GM12864 (cell line): ENCODE results near the gene RASSF6.

Experiments used
- DNase-seq: peaks from one replicate; pipeline ENCODE4 v3.0.0-alpha.2; 2011; ENCODE audit warnings: low read depth
- H3K4me3 ChIP-seq: 2 replicates; pipeline ENCODE4 v1.5.1; 2011; ENCODE audit warnings: mild to moderate bottlenecking, low read depth, low read length, control low read depth
- CTCF ChIP-seq: IDR thresholded peaks from 2 replicates; pipeline ENCODE4 v1.5.1; 2011; ENCODE audit warnings: low read depth, mild to moderate bottlenecking, moderate library complexity, low read length, control low read depth, inconsistent platforms; ENCODE audit errors: missing control alignments

Gene RASSF6

GRCh38 chr4:73540826-73541225, 79.4 kb downstream of the RASSF6 start:
- DNase-seq: no peak
- TF ChIP-seq CTCF: no peak
- H3K4me3 ChIP-seq: no peak overlapping the region

- TF ChIP-seq CTCF: no peak
- no peak for DNase-seq
- no peak overlapping the region for H3K4me3 ChIP-seq
These were observed 80.8 kb downstream of the RASSF6 start for GRCh38 chr4:73539386-73539785.

GRCh38 chr4:73538162-73538561, 82.1 kb downstream of the RASSF6 start:
- DNase-seq: no peak
- H3K4me3 ChIP-seq: no peak overlapping the region
- TF ChIP-seq CTCF: no peak

- H3K4me3 ChIP-seq: no peak overlapping the region
- no peak for DNase-seq
- no peak for TF ChIP-seq CTCF
These were observed 86.5 kb downstream of the RASSF6 start for GRCh38 chr4:73533515-73534422.

- H3K4me3 ChIP-seq: no peak overlapping the region
- no peak for DNase-seq
- no peak for TF ChIP-seq CTCF
These were observed 92.1 kb downstream of the RASSF6 start for GRCh38 chr4:73528171-73528570.

GRCh38 chr4:73527196-73527595, 93.0 kb downstream of the RASSF6 start:
- no peak overlapping the region for H3K4me3 ChIP-seq
- TF ChIP-seq CTCF: no peak
- DNase-seq: no peak

GRCh38 chr4:73525611-73526010, 94.6 kb downstream of the RASSF6 start:
- no peak for DNase-seq
- no peak overlapping the region for H3K4me3 ChIP-seq
- TF ChIP-seq CTCF: no peak
